AG10803 (cell line): Measurements from ENCODE around the gene PPP1R1B.
A peak's percentile ranks its signal among the peaks of the same experiment; 100 is the strongest.
"Not testable (repeated sequence)": the region's sequence is repeated elsewhere in the genome, so short reads cannot be mapped to it uniquely, and the experiment has no call there.

Experiments
- DNase-seq: peaks from one replicate; pipeline ENCODE4 v3.0.0; 2010; ENCODE audit warnings: low read depth
- H3K4me3 ChIP-seq: 2 replicates; pipeline ENCODE4 v1.5.1; 2011; ENCODE audit warnings: mild to moderate bottlenecking, low read length, control low read depth
- CTCF ChIP-seq: conservative IDR thresholded peaks from 2 replicates; pipeline ENCODE4 v1.5.1; 2011; ENCODE audit warnings: mild to moderate bottlenecking, low read length, control low read depth, inconsistent platforms

The PPP1R1B gene

GRCh38 chr17:39582658-39583057 lies 44.1 kb upstream of the PPP1R1B start:
- no peak overlapping the region for H3K4me3 ChIP-seq
- DNase-seq, result no peak
- TF ChIP-seq CTCF, result no peak

GRCh38 chr17:39590180-39590579 lies 36.6 kb upstream of the PPP1R1B start:
- not testable (repeated sequence) for H3K4me3 ChIP-seq, DNase-seq

GRCh38 chr17:39591958-39592954 lies 34.5 kb upstream of the PPP1R1B start:
- DNase-seq, result peak; percentile 22
- no peak for TF ChIP-seq CTCF
- H3K4me3 ChIP-seq, result no peak overlapping the region

- no peak overlapping the region for H3K4me3 ChIP-seq
- no peak for TF ChIP-seq CTCF
- DNase-seq, result no peak
These were observed 33.4 kb upstream of the PPP1R1B start for GRCh38 chr17:39593371-39593770.

GRCh38 chr17:39595294-39595693 lies 31.5 kb upstream of the PPP1R1B start:
- no peak overlapping the region for H3K4me3 ChIP-seq
- DNase-seq, result no peak
- no peak for TF ChIP-seq CTCF

GRCh38 chr17:39595928-39596510 lies 30.7 kb upstream of the PPP1R1B start:
- no peak for DNase-seq
- no peak for TF ChIP-seq CTCF
- H3K4me3 ChIP-seq, result no peak overlapping the region

- no peak for DNase-seq
- TF ChIP-seq CTCF, result no peak
- H3K4me3 ChIP-seq, result no peak overlapping the region
These were observed 30.0 kb upstream of the PPP1R1B start for GRCh38 chr17:39596543-39597267.
